ENCODE data around the gene STXBP5.
A peak's percentile ranks its signal among the peaks of the same experiment; 100 is the strongest.

Gene STXBP5

GRCh38 chr6:147384737-147385710, 180.8 kb downstream of the STXBP5 start:
- no peak for DNase-seq

- DNase-seq: no peak
Measured at GRCh38 chr6:147389463-147389862, 185.2 kb downstream of the STXBP5 start.

GRCh38 chr6:147390909-147391536, 186.8 kb downstream of the STXBP5 start:
- peak in 1 of 2 experiments; percentile 16 for DNase-seq

GRCh38 chr6:147392917-147393625, 188.9 kb downstream of the STXBP5 start:
- no peak for DNase-seq

- no peak for DNase-seq
Measured at GRCh38 chr6:147395158-147395557, 190.9 kb downstream of the STXBP5 start.

- DNase-seq: no peak
Measured at GRCh38 chr6:147397306-147397705, 193.1 kb downstream of the STXBP5 start.

- no peak for DNase-seq
Measured at GRCh38 chr6:147400968-147401367, 196.8 kb downstream of the STXBP5 start.

GRCh38 chr6:147401779-147402178, 197.6 kb downstream of the STXBP5 start:
- DNase-seq: no peak

GRCh38 chr6:147406783-147407182, 202.6 kb downstream of the STXBP5 start:
- DNase-seq: no peak

- no peak for DNase-seq
Measured at GRCh38 chr6:147407571-147407970, 203.4 kb downstream of the STXBP5 start.

- no peak for DNase-seq
Measured at GRCh38 chr6:147416622-147417021, 212.4 kb downstream of the STXBP5 start.

- DNase-seq: no peak
Measured at GRCh38 chr6:147417954-147418353, 213.7 kb downstream of the STXBP5 start.

- DNase-seq: no peak
Measured at GRCh38 chr6:147418523-147418922, 214.3 kb downstream of the STXBP5 start.

- DNase-seq: no peak
Measured at GRCh38 chr6:147421903-147422302, 217.7 kb downstream of the STXBP5 start.

- DNase-seq: no peak
Measured at GRCh38 chr6:147423111-147423510, 218.9 kb downstream of the STXBP5 start.

- no peak for DNase-seq
Measured at GRCh38 chr6:147429794-147430193, 225.6 kb downstream of the STXBP5 start.

GRCh38 chr6:147430811-147431210, 226.6 kb downstream of the STXBP5 start:
- DNase-seq: no peak

- no peak for DNase-seq
Measured at GRCh38 chr6:147434076-147434475, 229.9 kb downstream of the STXBP5 start.

GRCh38 chr6:147434516-147434915, 230.3 kb downstream of the STXBP5 start:
- no peak for DNase-seq

GRCh38 chr6:147437615-147438014, 233.4 kb downstream of the STXBP5 start:
- no peak for DNase-seq

- DNase-seq: no peak
Measured at GRCh38 chr6:147438758-147439528, 234.7 kb downstream of the STXBP5 start.

All from SHP77 (cell line).